H1 (cell line): ENCODE data around the gene NOP16. TPM values are rescaled to one million over a fixed set of nuclear protein-coding genes. Genes with fewer than 3 reads are reported as not detected.

ENCODE experiments used
- ATF3 ChIP-seq: IDR thresholded peaks from 2 replicates; pipeline ENCODE4 v1.6.1; 2011; ENCODE audit warnings: low read depth, mild to moderate bottlenecking, low read length; ENCODE audit not compliant: insufficient read depth
- CHD7 ChIP-seq: fragments of 300-600 bp; sonication (generic); IDR thresholded peaks from 2 replicates; pipeline ENCODE4 v1.7.1; 2012; ENCODE audit warnings: low read length, moderate library complexity, mild to moderate bottlenecking, inconsistent platforms; ENCODE audit not compliant: insufficient replicate concordance
- CREB1 ChIP-seq: IDR thresholded peaks from 2 replicates; pipeline ENCODE4 v1.6.1; 2012; ENCODE audit warnings: inconsistent platforms
- CTBP2 ChIP-seq: IDR thresholded peaks from 2 replicates; pipeline ENCODE4 v1.7.0; 2011; ENCODE audit warnings: borderline replicate concordance, mild to moderate bottlenecking, moderate library complexity, mixed read lengths, low read length; ENCODE audit not compliant: insufficient read depth, insufficient read length
- GABPA ChIP-seq: IDR thresholded peaks from 2 replicates; pipeline ENCODE4 v1.6.1; 2011; ENCODE audit warnings: mild to moderate bottlenecking, low read length, moderate library complexity, borderline replicate concordance; ENCODE audit not compliant: insufficient read depth
- NANOG ChIP-seq: IDR thresholded peaks from 2 replicates; pipeline ENCODE4 v1.6.1; 2011; ENCODE audit warnings: low read length, low read depth, mild to moderate bottlenecking, inconsistent platforms; ENCODE audit not compliant: insufficient read depth, poor library complexity, severe bottlenecking
- RFX5 ChIP-seq: IDR thresholded peaks from 2 replicates; pipeline ENCODE4 v1.6.1; 2011; ENCODE audit warnings: low read depth, low read length, improper control_type of control experiment, borderline replicate concordance
- SIX5 ChIP-seq: IDR thresholded peaks from 2 replicates; pipeline ENCODE4 v1.6.1; 2011; ENCODE audit warnings: mild to moderate bottlenecking, low read depth, low read length
- SP2 ChIP-seq: IDR thresholded peaks from 2 replicates; pipeline ENCODE4 v1.6.1; 2012; ENCODE audit warnings: mild to moderate bottlenecking, low read length, inconsistent platforms
- polyA plus RNA-seq, 7 experiments: library from polyadenylated mRNA; depleted of rRNA in 3 of 7; stranded (reverse) in 5 of 7; unstranded in 2 of 7; fragments of >200 nt in 5 of 7; fragments of 200-250 nt in 2 of 7; gene quantifications; 1 replicate in 5 of 7; 2 replicates in 1 of 7; 4 replicates in 1 of 7; pipeline versions ENCODE4 v1.2.1 to v1.2.3, GENCODE V29; 2011 to 2013; ENCODE audit warnings: missing spikeins in 2 of 7, mixed read lengths in 2 of 7
- total RNA-seq: library from RNA; stranded (reverse); fragmentation: NEBNext Ultra II Directional; extraction: Animal tissue kit (Norgen Biotek cat#: 25700); gene quantifications from 2 replicates; pipeline ENCODE4 v1.2.1, GENCODE V29; 2021

The NOP16 gene
- total and polyA plus RNA-seq, 2 of the 8 experiments (the other 6 are each of a cell fraction or from before 2014, with no cell fraction given), result 46.9 to 65.2 TPM

- no peak for TF ChIP-seq CREB1
- TF ChIP-seq NANOG, result no peak
- no peak for TF ChIP-seq RFX5
- 0 out of 2 replicates have a peak, but pooled peaks have one; percentile 16 for TF ChIP-seq GABPA
- peak; percentile 50; the same call in 1 of the 2 replicates for TF ChIP-seq SIX5
- TF ChIP-seq CTBP2, result no peak
- no peak for TF ChIP-seq SP2
- TF ChIP-seq CHD7, result no peak
- no peak for TF ChIP-seq ATF3
These were observed 26.8 kb downstream of the NOP16 start, which contains the start of gene KIAA1191 (continued) for GRCh38 chr5:176361437-176362232.
